Measurements from ENCODE around the gene TSR3. TPM values are rescaled to one million over a fixed set of nuclear protein-coding genes. Genes with fewer than 3 reads are reported as not detected.

Gene TSR3
- total RNA-seq, 1 donor from 2014 or later: 123 TPM

DNA sequence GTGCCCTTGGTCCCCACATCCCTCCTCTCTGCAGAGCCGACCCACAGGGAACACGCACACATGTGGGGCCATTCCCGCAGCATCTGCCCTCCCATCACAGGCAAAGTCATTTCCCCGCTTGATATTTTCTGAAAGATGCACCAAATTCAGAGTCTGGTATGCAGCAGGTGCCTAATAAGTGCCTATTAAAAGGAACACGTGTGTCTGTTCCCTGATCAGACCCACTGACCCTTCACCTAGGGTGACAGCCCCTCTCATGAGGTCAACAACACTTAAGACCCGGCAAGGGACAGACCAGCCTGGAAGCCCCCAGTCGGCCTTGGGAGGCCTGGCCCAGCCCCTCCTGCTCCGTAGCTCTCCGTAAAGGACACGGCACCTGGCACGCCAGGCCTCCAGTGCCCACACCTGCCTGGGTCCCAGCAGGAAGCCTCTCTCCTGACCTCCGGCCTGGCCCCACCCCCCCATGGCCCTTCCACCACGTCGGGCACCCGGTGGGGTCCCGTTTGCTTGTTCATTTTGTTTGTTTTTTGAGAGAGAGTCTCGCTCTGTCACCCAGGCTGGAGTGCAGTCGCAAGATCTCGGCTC lies 42.8 kb upstream of the TSR3 start:
- no peak for DNase-seq (ENCODE audit: low read depth)
- TF ChIP-seq, protein P1, sequence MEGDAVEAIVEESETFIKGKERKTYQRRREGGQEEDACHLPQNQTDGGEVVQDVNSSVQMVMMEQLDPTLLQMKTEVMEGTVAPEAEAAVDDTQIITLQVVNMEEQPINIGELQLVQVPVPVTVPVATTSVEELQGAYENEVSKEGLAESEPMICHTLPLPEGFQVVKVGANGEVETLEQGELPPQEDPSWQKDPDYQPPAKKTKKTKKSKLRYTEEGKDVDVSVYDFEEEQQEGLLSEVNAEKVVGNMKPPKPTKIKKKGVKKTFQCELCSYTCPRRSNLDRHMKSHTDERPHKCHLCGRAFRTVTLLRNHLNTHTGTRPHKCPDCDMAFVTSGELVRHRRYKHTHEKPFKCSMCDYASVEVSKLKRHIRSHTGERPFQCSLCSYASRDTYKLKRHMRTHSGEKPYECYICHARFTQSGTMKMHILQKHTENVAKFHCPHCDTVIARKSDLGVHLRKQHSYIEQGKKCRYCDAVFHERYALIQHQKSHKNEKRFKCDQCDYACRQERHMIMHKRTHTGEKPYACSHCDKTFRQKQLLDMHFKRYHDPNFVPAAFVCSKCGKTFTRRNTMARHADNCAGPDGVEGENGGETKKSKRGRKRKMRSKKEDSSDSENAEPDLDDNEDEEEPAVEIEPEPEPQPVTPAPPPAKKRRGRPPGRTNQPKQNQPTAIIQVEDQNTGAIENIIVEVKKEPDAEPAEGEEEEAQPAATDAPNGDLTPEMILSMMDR (conservative IDR thresholded peaks at IDR 0.05; ENCODE audit: low read depth, low read length): no peak
- no peak overlapping the region for H3K4me3 ChIP-seq (ENCODE audit: low read depth, low read length)

DNA sequence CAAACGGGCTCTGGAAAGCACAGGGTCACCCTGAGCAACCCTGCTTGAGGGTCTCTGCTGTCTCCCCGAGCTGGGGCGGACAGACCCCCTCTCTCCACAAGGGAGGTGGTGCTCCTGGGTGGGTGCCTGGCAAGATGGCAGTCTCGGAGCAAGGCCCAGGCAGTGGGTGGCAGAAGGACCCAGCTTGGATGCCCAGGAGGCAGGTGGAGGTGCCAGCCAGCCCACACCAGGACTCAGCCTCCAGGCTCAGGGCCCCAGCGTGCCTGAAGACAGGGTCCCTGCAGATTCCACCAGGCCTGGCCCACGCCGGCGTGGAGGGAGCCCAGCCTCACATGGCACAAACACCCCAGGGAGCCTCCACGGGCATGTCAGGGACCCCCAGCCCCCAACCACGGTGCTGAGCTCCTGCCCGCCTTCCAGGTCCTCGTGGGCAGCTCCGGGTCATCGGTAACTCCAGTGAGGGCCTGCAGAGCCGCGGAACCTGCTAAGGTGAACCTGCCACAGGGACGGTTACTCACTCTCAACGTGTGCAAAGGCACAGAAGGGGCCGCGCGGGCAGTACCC lies 42.0 kb upstream of the TSR3 start:
- DNase-seq (ENCODE audit: low read depth): no peak
- no peak overlapping the region for H3K4me3 ChIP-seq (ENCODE audit: low read depth, low read length)
- TF ChIP-seq, protein P1 (conservative IDR thresholded peaks at IDR 0.05; ENCODE audit: low read depth, low read length): no peak

DNA sequence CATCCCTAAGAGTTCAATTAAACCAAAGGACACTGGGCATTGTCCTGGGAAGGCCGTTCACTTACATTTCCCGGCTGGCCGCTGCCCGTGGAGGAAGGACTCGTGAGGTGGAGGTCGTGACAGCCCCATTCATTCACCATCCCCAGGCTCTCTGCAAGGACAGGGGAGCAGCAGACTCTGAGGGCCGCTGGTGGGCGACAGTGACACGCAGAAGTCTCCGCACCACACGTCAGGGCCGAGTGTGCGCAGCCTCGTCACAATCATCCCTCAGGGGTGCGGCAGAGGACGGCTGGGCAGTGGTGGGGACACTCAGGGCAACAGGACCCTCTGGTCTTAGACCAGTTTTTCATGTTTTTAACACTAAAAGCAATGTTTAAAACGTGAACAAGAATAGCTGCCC lies 41.1 kb upstream of the TSR3 start:
- H3K4me3 ChIP-seq (ENCODE audit: low read depth, low read length): no peak overlapping the region
- TF ChIP-seq, protein P1 (conservative IDR thresholded peaks at IDR 0.05; ENCODE audit: low read depth, low read length): no peak
- no peak for DNase-seq (ENCODE audit: low read depth)

DNA sequence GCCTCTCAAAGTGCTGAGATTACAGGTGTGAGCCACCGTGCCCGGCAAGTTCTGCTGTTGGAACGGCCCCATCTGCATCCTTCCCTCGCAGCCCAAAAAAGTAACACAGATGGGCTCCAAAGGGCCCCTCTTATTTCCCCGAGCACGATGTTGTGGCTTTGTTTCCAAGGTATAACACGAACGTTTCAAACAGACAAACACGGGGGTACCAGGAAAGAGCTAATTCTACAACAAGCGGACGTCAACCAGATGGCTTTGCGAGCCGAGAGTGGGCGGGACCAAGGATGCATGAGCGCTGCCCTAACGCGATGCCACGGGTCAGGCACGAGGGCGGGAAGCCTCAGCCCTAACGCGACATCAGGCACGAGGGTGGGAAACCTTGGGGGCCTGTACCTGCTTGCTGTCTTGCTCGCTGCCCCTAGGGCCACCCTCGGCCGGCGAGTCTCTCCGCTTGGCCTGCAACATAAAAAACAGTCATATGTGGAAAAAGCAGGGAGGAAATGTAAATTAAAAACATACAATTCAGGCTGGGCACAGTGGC lies 38.6 kb upstream of the TSR3 start:
- TF ChIP-seq, protein P1 (conservative IDR thresholded peaks at IDR 0.05; ENCODE audit: low read depth, low read length): no peak
- no peak for DNase-seq (ENCODE audit: low read depth)
- no peak overlapping the region for H3K4me3 ChIP-seq (ENCODE audit: low read depth, low read length)

DNA sequence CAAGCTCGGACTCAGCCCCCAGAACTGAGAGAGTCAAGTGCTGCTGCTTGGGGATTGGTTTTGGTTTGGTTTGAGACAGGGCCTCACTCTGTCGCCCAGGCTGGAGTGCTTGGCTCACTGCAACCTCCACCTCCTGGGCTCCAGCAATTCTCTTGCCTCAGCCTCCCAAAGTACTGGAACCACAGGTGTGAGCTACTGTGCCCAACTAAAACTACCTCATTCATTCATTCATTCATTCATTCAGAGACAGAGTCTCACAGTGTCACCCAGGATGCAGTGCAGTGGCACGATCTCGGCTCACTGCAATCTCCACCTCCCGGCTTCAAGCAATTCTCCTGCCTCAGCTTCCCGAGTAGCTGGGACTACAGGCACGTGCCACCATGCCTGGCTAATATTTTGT lies 38.1 kb upstream of the TSR3 start:
- TF ChIP-seq, protein P1 (conservative IDR thresholded peaks at IDR 0.05; ENCODE audit: low read depth, low read length): no peak
- DNase-seq (ENCODE audit: low read depth): no peak
- no peak overlapping the region for H3K4me3 ChIP-seq (ENCODE audit: low read depth, low read length)

DNA sequence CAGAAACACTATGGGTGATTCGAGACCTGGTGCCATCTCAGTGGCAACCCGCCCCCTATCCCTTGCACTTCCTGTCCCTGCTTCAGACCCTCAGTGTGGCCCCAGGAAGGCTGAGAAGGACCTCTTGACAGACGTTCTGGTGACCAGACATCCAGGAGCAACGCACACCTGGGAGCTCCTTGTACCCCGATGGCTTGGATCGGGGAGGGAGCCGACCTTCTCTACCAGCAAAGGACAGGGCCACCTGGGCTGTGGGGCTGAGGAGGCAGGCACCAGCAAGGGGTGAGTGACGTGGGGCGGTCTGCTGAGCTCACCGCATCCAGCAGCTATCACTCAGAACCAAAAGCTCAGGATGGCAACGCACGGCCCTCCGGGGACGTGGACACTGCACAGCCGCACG lies 35.7 kb upstream of the TSR3 start:
- DNase-seq (ENCODE audit: low read depth): no peak
- H3K4me3 ChIP-seq (ENCODE audit: low read depth, low read length): no peak overlapping the region
- TF ChIP-seq, protein P1 (conservative IDR thresholded peaks at IDR 0.05; ENCODE audit: low read depth, low read length): no peak

DNA sequence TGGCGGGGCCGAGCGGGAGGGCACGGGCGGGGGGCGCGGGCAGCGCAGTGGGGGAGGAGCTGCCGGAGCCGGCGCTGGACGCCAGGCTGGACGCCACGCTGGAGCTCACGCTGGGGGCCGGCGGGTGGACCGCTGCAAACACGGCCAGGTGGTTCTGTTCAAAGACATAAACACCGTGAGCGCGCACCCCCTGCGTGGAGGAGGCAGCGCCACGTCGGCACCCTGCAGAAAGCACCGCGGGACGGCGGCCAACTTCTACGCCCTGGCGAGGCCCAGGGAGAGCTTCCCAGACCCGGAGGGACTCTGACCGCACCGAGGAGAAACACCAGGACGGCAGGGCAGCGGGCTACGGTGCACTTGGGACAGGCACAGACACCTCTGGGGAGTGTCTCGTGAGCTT lies 33.6 kb upstream of the TSR3 start:
- TF ChIP-seq, protein P1 (conservative IDR thresholded peaks at IDR 0.05; ENCODE audit: low read depth, low read length): no peak
- no peak overlapping the region for H3K4me3 ChIP-seq (ENCODE audit: low read depth, low read length)
- DNase-seq (ENCODE audit: low read depth): no peak

All from epithelial cell of proximal tubule (primary cell).